Activated T-helper 9 cell treated with anti-CD3 and anti-CD28 coated beads, Interleukin-2, amount 50 U/mL, for 16 hours (primary cell): ENCODE measurements around the gene HDGF.

Source experiments
- DNase-seq: peaks from one replicate; pipeline ENCODE4 v3.0.0-alpha.2; 2020; ENCODE audit warnings: low read depth

The HDGF gene

GRCh38 chr1:156746728-156747631 lies 4.5 kb downstream of the HDGF start:
- DNase-seq = no peak

DNA sequence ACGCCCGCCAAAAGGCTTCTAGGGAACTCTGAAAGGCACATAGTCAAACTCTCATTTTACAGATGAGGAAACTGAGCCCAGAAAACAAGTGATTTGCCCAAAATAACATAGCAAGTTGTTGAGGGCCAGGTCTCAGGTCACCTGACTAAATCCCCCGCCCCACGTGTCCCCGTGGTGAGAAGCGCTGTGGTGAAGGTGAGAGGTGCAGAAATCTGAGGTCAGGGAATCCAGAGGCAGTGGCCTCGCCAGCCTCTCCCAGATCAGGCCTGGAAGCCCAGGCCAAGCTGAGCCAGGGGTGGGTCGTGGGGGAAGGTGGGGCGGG lies 5.1 kb downstream of the HDGF start:
- no peak for DNase-seq

GRCh38 chr1:156745881-156746280 lies 5.6 kb downstream of the HDGF start:
- DNase-seq = no peak

GRCh38 chr1:156744786-156745419 lies 6.6 kb downstream of the HDGF start:
- no peak for DNase-seq

DNA sequence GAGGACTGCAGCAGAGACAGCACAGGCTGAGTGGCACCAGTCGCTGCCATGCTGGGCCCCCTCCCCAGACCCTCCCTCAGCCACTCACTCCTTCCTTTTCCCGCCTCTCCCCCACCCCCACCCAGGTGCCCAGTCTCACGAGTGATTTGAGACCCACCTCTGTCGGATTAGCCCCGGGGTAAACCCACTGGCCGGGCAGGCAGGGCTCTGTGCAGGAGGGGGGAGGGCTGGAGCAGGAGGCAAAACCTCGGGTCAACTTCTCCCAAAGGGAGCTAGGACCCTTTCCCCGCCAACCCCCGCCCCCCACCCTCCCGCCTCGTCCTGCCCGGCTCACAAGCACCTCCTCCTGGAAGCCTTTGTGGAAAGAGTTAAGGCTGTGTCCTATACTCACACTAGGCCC lies 7.1 kb downstream of the HDGF start:
- DNase-seq = no peak

DNA sequence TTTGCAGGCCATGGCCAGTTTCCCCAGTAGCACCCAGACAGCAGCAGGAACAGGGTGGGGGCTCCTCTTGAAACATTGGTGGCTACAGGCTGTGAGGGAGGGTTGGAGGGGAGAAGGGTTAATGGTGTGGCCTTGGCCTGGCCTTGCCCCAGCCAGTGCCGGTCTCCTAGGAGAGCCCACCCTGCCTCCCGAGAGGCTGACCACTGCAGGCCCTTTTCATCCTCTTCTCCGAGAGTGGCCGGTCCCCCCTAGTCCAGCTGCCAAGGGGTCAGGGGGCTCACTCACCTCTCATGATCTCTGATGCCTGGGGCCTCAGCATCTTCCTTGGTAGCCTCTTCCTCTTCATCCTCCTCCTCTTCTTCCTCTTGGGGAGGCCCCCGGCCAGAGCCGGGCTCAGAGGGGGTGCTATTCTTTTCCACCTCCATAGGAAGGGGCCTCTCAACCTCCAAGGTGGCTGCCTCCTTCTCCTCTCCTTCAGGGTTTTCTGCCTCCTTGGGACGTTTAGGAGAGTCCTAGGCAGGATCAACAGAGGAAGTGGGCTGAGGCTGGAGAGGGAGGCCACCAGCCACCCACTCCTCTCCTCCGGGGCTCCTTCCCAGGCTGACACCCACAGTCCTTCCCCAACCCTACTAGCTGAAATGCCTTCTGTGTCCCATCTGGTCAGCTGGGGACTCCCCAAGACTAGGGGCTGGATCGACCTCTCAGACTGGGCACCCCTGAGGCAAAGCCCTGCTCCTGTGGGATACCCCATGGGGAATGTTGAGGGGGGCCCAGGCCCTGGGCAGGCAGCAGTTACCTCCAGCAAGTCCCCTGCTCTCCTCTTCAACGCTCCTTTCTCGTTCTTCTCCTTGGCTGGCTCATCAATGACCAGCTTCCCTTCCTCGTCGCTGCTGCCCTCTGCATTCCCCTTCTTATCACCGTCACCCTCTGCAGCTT lies 7.8 kb downstream of the HDGF start:
- DNase-seq = no peak

GRCh38 chr1:156742801-156743200 lies 8.7 kb downstream of the HDGF start:
- no peak for DNase-seq

GRCh38 chr1:156742017-156742416 lies 9.5 kb downstream of the HDGF start:
- DNase-seq = no peak

DNA sequence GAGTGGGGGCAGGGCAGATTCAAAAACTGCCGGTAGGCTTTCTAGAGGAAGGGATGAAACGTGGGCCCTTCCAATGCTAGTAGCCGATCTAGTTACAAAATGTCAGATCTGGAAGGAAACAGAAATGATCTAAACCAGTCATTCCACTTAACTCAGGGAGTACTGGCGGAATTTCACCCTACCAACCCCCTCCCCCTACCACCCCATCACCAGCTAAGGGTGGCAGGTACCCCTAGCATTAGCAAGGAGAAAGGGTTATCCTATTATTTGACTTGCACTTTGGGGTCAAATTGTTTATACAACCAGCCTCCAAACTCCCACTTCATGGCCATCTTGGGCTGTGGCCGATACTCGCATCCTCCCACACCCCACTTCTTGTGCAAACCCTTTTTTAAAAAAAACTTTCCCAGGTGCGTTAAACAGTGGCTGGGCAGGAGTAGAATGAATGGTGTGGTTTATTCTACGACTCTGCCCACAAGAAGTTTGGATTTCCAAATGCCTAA lies 9.9 kb downstream of the HDGF start:
- DNase-seq = no peak

- peak; percentile 95 for DNase-seq
Measured at GRCh38 chr1:156740741-156741480, 10.6 kb downstream of the HDGF start, which contains the start of gene MRPL24. Gene MRPL24, minus strand, starts transcription at chr1:156741088. Its CDS starts 2,384 bp downstream, at chr1:156738704.

DNA sequence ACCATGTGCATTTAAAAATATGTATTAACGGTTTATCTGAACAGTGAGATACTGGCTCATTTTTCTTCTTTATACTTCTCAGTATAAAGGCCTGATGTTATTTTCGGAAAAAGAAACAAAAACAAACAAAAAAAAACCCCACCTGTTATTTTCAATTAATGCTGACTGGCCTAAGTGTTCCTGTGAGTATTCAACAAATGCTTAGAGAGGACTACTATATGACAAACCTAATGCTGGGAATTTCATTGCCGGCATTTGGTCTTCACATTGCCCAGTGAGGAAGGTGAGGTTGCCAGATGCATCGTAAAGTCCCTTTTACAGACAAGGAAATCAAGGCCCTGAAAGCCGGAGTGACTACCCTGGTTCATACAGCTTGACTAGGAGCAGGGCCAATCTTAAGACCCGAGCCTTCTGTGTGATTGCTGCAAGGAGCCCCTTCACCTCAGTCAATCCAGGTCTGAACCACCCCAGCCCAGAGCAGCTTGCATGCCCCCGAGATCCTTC lies 11.2 kb downstream of the HDGF start:
- no peak for DNase-seq

DNA sequence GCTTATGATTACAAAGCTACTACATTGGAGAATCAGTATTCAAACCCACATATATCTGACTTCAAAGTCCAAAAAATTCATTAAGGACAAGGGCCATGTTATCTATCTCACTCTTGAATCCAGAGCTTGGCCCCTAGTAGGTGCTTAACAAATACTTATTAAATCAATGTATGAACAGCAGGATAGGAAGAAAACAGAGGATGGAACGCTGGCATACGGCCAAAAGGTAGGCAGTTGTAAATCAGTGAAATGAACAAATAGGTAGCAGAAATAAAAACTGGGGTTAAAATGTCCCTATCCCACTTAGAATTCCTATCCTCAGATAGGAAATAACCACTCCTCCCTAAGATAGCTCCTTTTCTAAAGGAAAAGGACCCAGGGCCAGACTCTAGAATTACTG lies 12.6 kb downstream of the HDGF start:
- no peak for DNase-seq

DNA sequence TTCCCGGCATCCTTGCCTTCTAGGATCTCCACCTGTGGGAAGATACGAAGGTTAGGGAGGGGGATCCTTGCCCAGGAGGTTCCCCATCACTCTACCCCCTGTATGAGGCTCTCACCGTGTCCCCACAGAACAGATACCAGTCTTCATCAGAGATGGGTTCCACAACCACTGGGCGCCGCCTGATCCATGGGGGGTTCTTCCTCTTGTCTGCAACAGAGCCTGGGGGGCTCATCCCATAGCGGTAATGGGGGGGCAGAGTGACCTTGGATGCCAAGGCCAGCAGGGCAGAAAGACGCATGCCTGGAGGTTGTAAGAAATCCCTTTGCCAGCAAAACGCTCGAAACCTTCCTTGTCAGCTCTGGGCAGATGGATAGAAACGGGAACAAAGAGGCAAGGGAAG lies 13.1 kb downstream of the HDGF start:
- no peak for DNase-seq

DNA sequence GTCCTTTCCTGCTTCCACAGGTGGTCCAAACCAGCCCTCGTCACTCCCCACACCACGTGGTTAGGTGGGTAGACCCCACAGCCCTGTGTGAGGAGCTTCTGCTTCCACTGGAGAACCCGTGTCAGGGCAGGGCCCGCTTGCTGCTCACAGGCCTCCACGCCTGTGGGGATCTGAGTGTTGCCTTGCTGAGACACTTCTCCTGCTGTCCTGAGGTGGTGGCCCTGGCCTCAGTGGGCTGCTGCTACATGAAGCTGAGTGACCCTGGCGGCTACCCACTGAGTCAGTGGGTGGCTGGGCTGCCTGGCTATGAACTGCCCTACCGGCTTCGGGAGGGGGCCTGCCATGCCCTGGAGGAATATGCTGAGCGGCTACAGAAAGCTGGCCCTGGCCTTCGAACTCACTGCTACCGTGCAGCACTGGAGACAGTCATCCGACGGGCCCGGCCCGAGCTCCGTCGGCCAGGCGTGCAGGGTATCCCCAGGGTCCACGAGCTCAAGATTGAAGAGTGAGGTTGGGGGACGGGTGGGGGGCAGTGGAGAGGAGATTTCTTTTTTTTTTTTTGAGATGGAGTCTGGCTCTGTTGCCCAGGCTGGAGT lies 17.4 kb downstream of the HDGF start:
- DNase-seq = no peak

GRCh38 chr1:156728599-156729462 lies 22.6 kb downstream of the HDGF start, which contains the start of gene ISG20L2:
Gene ISG20L2, minus strand, starts transcription at chr1:156728766. Its CDS starts 1,114 bp downstream, at chr1:156727652.
- peak; percentile 89 for DNase-seq

- DNase-seq = peak; percentile 65
Measured at GRCh38 chr1:156727926-156728598, 23.4 kb downstream of the HDGF start, which contains the start of gene METTL25B. Gene METTL25B, plus strand, starts transcription at chr1:156728469. Its CDS starts 636 bp downstream, at chr1:156729105.

GRCh38 chr1:156727492-156727891 lies 24.0 kb downstream of the HDGF start:
- no peak for DNase-seq

DNA sequence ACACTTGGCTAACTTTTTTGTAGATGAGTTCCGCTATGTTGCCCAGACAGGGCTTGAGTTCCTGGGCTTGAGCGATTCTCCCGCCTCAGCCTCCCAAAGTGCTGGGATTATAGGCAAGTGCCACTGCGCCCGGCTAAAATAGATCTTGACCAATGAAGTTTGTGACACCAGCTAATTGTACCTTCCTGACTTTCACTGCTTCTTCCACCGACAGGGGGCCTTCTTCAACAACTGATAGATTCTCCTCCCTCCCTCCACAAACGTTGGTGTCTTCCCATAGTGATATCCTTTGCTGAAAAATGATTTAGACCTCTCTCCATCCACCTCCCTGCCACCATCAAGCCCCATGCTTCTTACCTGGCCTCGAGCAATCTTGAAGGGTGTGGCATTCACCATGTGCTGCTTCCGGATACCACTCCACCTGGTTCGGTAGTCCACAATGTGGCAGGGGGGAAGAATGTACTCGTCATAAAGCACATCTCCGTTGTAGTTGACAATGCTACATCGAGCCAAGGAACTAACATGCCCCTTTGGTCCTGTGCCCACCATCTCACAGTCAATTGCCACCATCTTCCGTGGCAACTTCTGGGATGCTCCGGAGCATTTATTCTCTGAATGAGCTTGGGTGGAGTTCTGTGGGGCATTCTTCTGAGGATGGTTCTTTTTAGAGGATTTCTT lies 24.8 kb downstream of the HDGF start:
- DNase-seq = no peak
